NOMO-1 treated with DMSO at 0.1 percent for 48 hours (cell line): ENCODE measurements around the gene TMEM120B.
A peak's percentile ranks its signal among the peaks of the same experiment; 100 is the strongest.
"Not testable (repeated sequence)": the region's sequence is repeated elsewhere in the genome, so short reads cannot be mapped to it uniquely, and the experiment has no call there.

Experiments
- DNase-seq: peaks from one replicate; lab custom pipeline; 2025; ENCODE audit not compliant: unreplicated experiment; lab: John Stamatoyannopoulos, UW

TMEM120B gene

GRCh38 chr12:121741743-121742142 lies 29.2 kb downstream of the TMEM120B start:
- peak; percentile 30 for DNase-seq

GRCh38 chr12:121745545-121745944 lies 33.0 kb downstream of the TMEM120B start:
- DNase-seq, result not testable (repeated sequence)

GRCh38 chr12:121748218-121748570 lies 35.6 kb downstream of the TMEM120B start:
- DNase-seq, result no peak

GRCh38 chr12:121748571-121749265 lies 36.2 kb downstream of the TMEM120B start:
- DNase-seq, result no peak

GRCh38 chr12:121749267-121749666 lies 36.7 kb downstream of the TMEM120B start:
- no peak for DNase-seq

- DNase-seq, result no peak
These were observed 38.0 kb downstream of the TMEM120B start for GRCh38 chr12:121750507-121750955.

GRCh38 chr12:121751034-121751433 lies 38.5 kb downstream of the TMEM120B start:
- DNase-seq, result no peak

- DNase-seq, result no peak
These were observed 39.3 kb downstream of the TMEM120B start for GRCh38 chr12:121751749-121752351.

- no peak for DNase-seq
These were observed 41.3 kb downstream of the TMEM120B start for GRCh38 chr12:121753844-121754264.

- no peak for DNase-seq
These were observed 42.3 kb downstream of the TMEM120B start for GRCh38 chr12:121754836-121755235.

- no peak for DNase-seq
These were observed 43.0 kb downstream of the TMEM120B start for GRCh38 chr12:121755591-121755990.

GRCh38 chr12:121758536-121758935 lies 46.0 kb downstream of the TMEM120B start:
- DNase-seq, result not testable (repeated sequence)

- no peak for DNase-seq
These were observed 49.7 kb downstream of the TMEM120B start for GRCh38 chr12:121762269-121762668.

GRCh38 chr12:121764808-121765207 lies 52.3 kb downstream of the TMEM120B start:
- DNase-seq, result no peak

- no peak for DNase-seq
These were observed 53.0 kb downstream of the TMEM120B start for GRCh38 chr12:121765573-121765972.

- no peak for DNase-seq
These were observed 53.9 kb downstream of the TMEM120B start for GRCh38 chr12:121766290-121767039.

GRCh38 chr12:121767525-121768016 lies 55.0 kb downstream of the TMEM120B start:
- no peak for DNase-seq

GRCh38 chr12:121769297-121769830 lies 56.8 kb downstream of the TMEM120B start:
- no peak for DNase-seq

GRCh38 chr12:121769831-121770301 lies 57.3 kb downstream of the TMEM120B start:
- DNase-seq, result no peak

GRCh38 chr12:121770388-121770787 lies 57.8 kb downstream of the TMEM120B start:
- DNase-seq, result no peak
